GM21717 (cell line): Measurements from ENCODE around the gene PPFIA3.
"Not testable (repeated sequence)": the region's sequence is repeated elsewhere in the genome, so short reads cannot be mapped to it uniquely, and the experiment has no call there.

ENCODE experiments used
- ATAC-seq: cut with Tn5 transposase; IDR thresholded peaks from one replicate; pipeline ENCODE4 v1.9.1; 2021; ENCODE audit warnings: mild to moderate bottlenecking, moderate library complexity; ENCODE audit not compliant: unreplicated experiment

PPFIA3 gene

GRCh38 chr19:49119411-49120324 is at the start of gene PPFIA3:
Gene PPFIA3, plus strand, starts transcription at chr19:49119544. Its CDS starts 8,330 bp downstream, at chr19:49127874.
- ATAC-seq, result no peak

GRCh38 chr19:49070416-49070815 is 48.9 kb upstream of the PPFIA3 start:
- no peak for ATAC-seq

GRCh38 chr19:49071860-49072547 is 47.3 kb upstream of the PPFIA3 start:
- ATAC-seq, result no peak

- no peak for ATAC-seq
Measured at GRCh38 chr19:49073514-49074378, 45.6 kb upstream of the PPFIA3 start.

- not testable (repeated sequence) for ATAC-seq
Measured at GRCh38 chr19:49074869-49075268, 44.5 kb upstream of the PPFIA3 start.

GRCh38 chr19:49080392-49080791 is 39.0 kb upstream of the PPFIA3 start:
- no peak for ATAC-seq

- no peak for ATAC-seq
Measured at GRCh38 chr19:49081273-49081672, 38.1 kb upstream of the PPFIA3 start.

GRCh38 chr19:49084206-49085019 is 34.9 kb upstream of the PPFIA3 start:
- no peak for ATAC-seq

GRCh38 chr19:49085020-49085867 is 34.1 kb upstream of the PPFIA3 start, which contains the start of gene SNRNP70:
Gene SNRNP70, plus strand, starts transcription at chr19:49085451. Its CDS starts 964 bp downstream, at chr19:49086415.
- peak; percentile 69 for ATAC-seq

GRCh38 chr19:49085868-49086232 is 33.5 kb upstream of the PPFIA3 start:
- peak; percentile 4 for ATAC-seq

GRCh38 chr19:49086296-49086695 is 33.0 kb upstream of the PPFIA3 start:
- no peak for ATAC-seq

GRCh38 chr19:49091391-49092038 is 27.8 kb upstream of the PPFIA3 start:
- ATAC-seq, result no peak

GRCh38 chr19:49092686-49093085 is 26.7 kb upstream of the PPFIA3 start:
- ATAC-seq, result no peak

GRCh38 chr19:49094505-49095482 is 24.6 kb upstream of the PPFIA3 start:
- ATAC-seq, result no peak

GRCh38 chr19:49097453-49098288 is 21.7 kb upstream of the PPFIA3 start:
- ATAC-seq, result no peak

GRCh38 chr19:49098795-49099194 is 20.5 kb upstream of the PPFIA3 start:
- no peak for ATAC-seq

GRCh38 chr19:49101160-49101559 is 18.2 kb upstream of the PPFIA3 start:
- ATAC-seq, result no peak
